Sigmoid colon (tissue), 4 donors: Measurements from ENCODE around the gene ACSS2.

ENCODE experiments used
- CTCF ChIP-seq, 4 experiments: fragments of 450-650 bp in 3 of 4; fragments of 200-600 bp in 1 of 4; IDR thresholded peaks; one replicate each; pipeline ENCODE4 v1.5.1; 2016 to 2019; ENCODE audit warnings: antibody characterized with exemption in 4 of 4, mild to moderate bottlenecking in 3 of 4, moderate library complexity in 2 of 4
- EP300 ChIP-seq, 4 donors: sonication (generic); formaldehyde crosslinking; IDR thresholded peaks; one replicate each; pipeline ENCODE4 v1.6.1; 2017; ENCODE audit warnings: antibody characterized with exemption in 4 of 4
- POLR2A ChIP-seq, 2 donors: fragments of 450-650 bp; IDR thresholded peaks; one replicate each; pipeline ENCODE4 v1.6.1; 2016; ENCODE audit warnings: antibody characterized with exemption in 2 of 2, mild to moderate bottlenecking in 2 of 2, moderate library complexity in 2 of 2

- TF ChIP-seq CTCF (IDR thresholded peaks at IDR 0.05) = no peak
- TF ChIP-seq POLR2A (IDR thresholded peaks at IDR 0.05) = no peak
- TF ChIP-seq EP300 (IDR thresholded peaks at IDR 0.05) = no peak
Observed at GRCh38 chr20:34964486-34964885, 88.1 kb downstream of the ACSS2 start.
